ENCODE measurements around the gene XAB2. TPM values are rescaled to one million over a fixed set of nuclear protein-coding genes. Genes with fewer than 3 reads are reported as not detected.

XAB2 gene
- total RNA-seq, 1 experiment from 2014 or later = 36.9 TPM

DNA sequence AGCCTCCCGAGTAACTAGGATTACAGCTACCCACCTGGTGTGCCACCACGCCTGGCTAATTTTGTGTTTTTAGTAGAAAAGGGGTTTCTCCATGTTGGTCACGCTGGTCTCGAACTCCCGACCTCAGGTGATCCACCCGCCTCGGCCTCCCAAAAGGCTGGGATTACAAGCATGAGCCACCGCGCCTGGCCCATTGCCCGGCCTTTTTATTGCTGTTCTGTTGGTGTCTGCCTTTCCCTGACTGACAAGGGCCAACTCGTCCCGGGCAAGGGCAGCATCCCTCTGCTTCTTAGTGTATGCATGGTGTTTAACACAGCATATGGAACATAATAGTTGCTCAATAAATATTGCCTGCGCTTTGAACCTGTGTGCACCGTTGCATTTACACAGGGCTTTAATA is 33.3 kb upstream of the XAB2 start:
- intact Hi-C loops (cut with micrococcal nuclease; ENCODE audit: unreplicated experiment) (no loop called here), in situ Hi-C loops (cut with HindIII; ENCODE audit: low pct_unique_long_range_greater_than_20kb, low sequenced_read_pairs) (no loop called here)
- no peaks in the 10 kb centered on the region for H3K9me3 ChIP-seq (ENCODE audit: control insufficient read depth, insufficient read depth, low read depth, low read length)
- POLR2A ChIA-PET = no interaction called here
- ATAC-seq (no peak), DNase-seq (ENCODE audit: low read depth, low spot score) (no peak)
- no peaks in the 10 kb centered on the region for H3K36me3 ChIP-seq (ENCODE audit: control insufficient read depth, insufficient read depth, low read length)
- H3K27me3 ChIP-seq (ENCODE audit: control insufficient read depth, insufficient read depth, low read length) = no peaks in the 10 kb centered on the region
- no peak overlapping the region for H3K4me3 ChIP-seq (ENCODE audit: low read depth in 2 of 2, low read length in 2 of 2)
- no TSS peak for BruUV-seq (replicated peaks)
- CTCF ChIA-PET = no interaction called here
- TF ChIP-seq, protein P1, sequence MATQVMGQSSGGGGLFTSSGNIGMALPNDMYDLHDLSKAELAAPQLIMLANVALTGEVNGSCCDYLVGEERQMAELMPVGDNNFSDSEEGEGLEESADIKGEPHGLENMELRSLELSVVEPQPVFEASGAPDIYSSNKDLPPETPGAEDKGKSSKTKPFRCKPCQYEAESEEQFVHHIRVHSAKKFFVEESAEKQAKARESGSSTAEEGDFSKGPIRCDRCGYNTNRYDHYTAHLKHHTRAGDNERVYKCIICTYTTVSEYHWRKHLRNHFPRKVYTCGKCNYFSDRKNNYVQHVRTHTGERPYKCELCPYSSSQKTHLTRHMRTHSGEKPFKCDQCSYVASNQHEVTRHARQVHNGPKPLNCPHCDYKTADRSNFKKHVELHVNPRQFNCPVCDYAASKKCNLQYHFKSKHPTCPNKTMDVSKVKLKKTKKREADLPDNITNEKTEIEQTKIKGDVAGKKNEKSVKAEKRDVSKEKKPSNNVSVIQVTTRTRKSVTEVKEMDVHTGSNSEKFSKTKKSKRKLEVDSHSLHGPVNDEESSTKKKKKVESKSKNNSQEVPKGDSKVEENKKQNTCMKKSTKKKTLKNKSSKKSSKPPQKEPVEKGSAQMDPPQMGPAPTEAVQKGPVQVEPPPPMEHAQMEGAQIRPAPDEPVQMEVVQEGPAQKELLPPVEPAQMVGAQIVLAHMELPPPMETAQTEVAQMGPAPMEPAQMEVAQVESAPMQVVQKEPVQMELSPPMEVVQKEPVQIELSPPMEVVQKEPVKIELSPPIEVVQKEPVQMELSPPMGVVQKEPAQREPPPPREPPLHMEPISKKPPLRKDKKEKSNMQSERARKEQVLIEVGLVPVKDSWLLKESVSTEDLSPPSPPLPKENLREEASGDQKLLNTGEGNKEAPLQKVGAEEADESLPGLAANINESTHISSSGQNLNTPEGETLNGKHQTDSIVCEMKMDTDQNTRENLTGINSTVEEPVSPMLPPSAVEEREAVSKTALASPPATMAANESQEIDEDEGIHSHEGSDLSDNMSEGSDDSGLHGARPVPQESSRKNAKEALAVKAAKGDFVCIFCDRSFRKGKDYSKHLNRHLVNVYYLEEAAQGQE (IDR thresholded peaks at IDR 0.05; ENCODE audit: insufficient read depth in 1 of 2, low read depth in 2 of 2, low read length in 1 of 2) = no peak
- no peak for TF ChIP-seq POLR2AphosphoS5 (IDR thresholded peaks at IDR 0.05; ENCODE audit: low read depth, low read length)
- TF ChIP-seq, protein P2, sequence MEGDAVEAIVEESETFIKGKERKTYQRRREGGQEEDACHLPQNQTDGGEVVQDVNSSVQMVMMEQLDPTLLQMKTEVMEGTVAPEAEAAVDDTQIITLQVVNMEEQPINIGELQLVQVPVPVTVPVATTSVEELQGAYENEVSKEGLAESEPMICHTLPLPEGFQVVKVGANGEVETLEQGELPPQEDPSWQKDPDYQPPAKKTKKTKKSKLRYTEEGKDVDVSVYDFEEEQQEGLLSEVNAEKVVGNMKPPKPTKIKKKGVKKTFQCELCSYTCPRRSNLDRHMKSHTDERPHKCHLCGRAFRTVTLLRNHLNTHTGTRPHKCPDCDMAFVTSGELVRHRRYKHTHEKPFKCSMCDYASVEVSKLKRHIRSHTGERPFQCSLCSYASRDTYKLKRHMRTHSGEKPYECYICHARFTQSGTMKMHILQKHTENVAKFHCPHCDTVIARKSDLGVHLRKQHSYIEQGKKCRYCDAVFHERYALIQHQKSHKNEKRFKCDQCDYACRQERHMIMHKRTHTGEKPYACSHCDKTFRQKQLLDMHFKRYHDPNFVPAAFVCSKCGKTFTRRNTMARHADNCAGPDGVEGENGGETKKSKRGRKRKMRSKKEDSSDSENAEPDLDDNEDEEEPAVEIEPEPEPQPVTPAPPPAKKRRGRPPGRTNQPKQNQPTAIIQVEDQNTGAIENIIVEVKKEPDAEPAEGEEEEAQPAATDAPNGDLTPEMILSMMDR (IDR thresholded peaks at IDR 0.05) = no peak
- TF ChIP-seq TCF7L2 (IDR thresholded peaks at IDR 0.05; ENCODE audit: low read depth, low read length) = no peak
- TF ChIP-seq SIN3A (IDR thresholded peaks at IDR 0.05; ENCODE audit: borderline replicate concordance, insufficient read depth, low read depth, low read length) = no peak
- H3K27ac ChIP-seq (ENCODE audit: low read length) = no peak overlapping the region
- no peaks in the 10 kb centered on the region for H3K4me1 ChIP-seq (ENCODE audit: control insufficient read depth, insufficient read depth, low read length)

DNA sequence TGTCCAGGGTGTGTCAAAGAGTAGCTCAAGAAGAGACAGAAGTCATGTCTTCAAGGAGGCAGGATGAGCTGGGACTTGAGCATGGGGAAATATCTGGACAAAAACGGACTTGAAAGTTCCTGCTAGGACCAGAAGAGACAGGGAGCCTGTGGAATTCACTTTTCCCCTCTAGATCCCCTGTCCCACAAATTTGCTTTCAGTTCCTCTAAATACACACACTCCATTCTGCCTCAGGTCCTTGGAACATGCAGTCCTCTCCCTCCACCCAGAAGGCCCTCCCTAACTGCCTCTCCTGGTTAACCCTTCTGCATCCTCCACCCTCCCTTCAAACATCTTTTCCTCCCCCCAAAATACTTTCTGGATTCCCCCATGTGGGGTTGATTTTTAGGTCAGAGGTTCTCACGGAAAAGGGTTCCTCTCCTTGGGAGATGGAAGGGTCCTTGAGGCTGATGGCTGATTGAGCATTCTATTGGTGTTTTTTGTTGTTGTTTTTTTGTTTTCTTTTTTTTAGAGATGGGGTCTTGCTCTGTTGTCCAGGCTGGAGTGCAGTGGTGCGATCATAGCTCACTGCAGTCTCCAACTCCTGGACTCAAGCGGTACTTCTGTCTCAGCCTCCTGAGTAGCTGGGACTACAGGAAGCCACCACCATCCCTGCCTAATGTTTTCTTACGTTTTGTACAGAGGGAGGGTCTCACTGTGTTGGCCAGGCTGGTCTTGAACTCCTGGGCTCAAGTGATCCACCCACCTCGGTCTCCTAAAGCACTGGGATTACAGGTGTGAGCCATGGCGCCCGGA is 32.6 kb upstream of the XAB2 start:
- Histone ChIP-seq H3K4me3 (ENCODE audit: low read depth in 2 of 2, low read length in 2 of 2) (no peak overlapping the region), H3K27me3 (ENCODE audit: control insufficient read depth, insufficient read depth, low read length) (no peaks in the 10 kb centered on the region), H3K4me1 (ENCODE audit: control insufficient read depth, insufficient read depth, low read length) (no peaks in the 10 kb centered on the region), H3K27ac (ENCODE audit: low read length) (no peak overlapping the region), H3K9me3 (ENCODE audit: control insufficient read depth, insufficient read depth, low read depth, low read length) (no peaks in the 10 kb centered on the region), H3K36me3 (ENCODE audit: control insufficient read depth, insufficient read depth, low read length) (no peaks in the 10 kb centered on the region)
- DNase-seq (ENCODE audit: low read depth, low spot score) = no peak
- ATAC-seq = no peak
- no peak for TF ChIP-seq TCF7L2 (IDR thresholded peaks at IDR 0.05; ENCODE audit: low read depth, low read length)
- TF ChIP-seq, protein P2 (IDR thresholded peaks at IDR 0.05) = no peak
- POLR2A ChIA-PET = no interaction called here
- in situ Hi-C loops (cut with HindIII; ENCODE audit: low pct_unique_long_range_greater_than_20kb, low sequenced_read_pairs) = no loop called here
- CTCF ChIA-PET = no interaction called here
- intact Hi-C loops (cut with micrococcal nuclease; ENCODE audit: unreplicated experiment) = no loop called here
- no TSS peak for BruUV-seq (replicated peaks)
